Endodermal cell (in vitro differentiated cells): ENCODE results near the gene NLRP8. TPM values are rescaled to one million over a fixed set of nuclear protein-coding genes. Genes with fewer than 3 reads are reported as not detected.

Experiments used
- DNase-seq: peaks from one replicate; pipeline ENCODE4 v3.0.0-alpha.2; 2017
- H3K27ac ChIP-seq: 2 replicates; pipeline ENCODE4 v1.5.1; 2013; ENCODE audit warnings: mild to moderate bottlenecking, low read depth, low read length, moderate library complexity
- H3K27me3 ChIP-seq: 2 replicates; pipeline ENCODE4 v1.6.1; 2013; ENCODE audit warnings: mild to moderate bottlenecking, low read length, moderate library complexity; ENCODE audit not compliant: insufficient read depth, control insufficient read depth, poor library complexity, severe bottlenecking
- H3K36me3 ChIP-seq: 2 replicates; pipeline ENCODE4 v1.7.0; 2013; ENCODE audit warnings: mild to moderate bottlenecking, low read length, moderate library complexity; ENCODE audit not compliant: control insufficient read depth, insufficient read depth
- H3K4me1 ChIP-seq: one replicate; pipeline ENCODE4 v1.7.0; 2013; ENCODE audit warnings: low read length; ENCODE audit not compliant: control insufficient read depth, insufficient read depth
- H3K4me3 ChIP-seq: 2 replicates; pipeline ENCODE4 v1.5.1; 2013; ENCODE audit warnings: mild to moderate bottlenecking, low read length, moderate library complexity
- H3K9ac ChIP-seq: 2 replicates; pipeline ENCODE4 v1.6.1; 2013; ENCODE audit warnings: mild to moderate bottlenecking, low read length, moderate library complexity; ENCODE audit not compliant: poor library complexity, severe bottlenecking; ENCODE audit errors: extremely low read depth
- H3K9me3 ChIP-seq: 2 replicates; pipeline ENCODE4 v1.6.1; 2013; ENCODE audit warnings: mild to moderate bottlenecking, low read length, moderate library complexity; ENCODE audit not compliant: control insufficient read depth
- H3K27ac Mint-ChIP-seq: 2 replicates; pipeline ENCODE4 v1.8.0; 2020; ENCODE audit warnings: mixed read lengths
- H3K27me3 Mint-ChIP-seq: 2 replicates; pipeline ENCODE4 v1.8.0; 2021; ENCODE audit warnings: mild to moderate bottlenecking, mixed read lengths; ENCODE audit not compliant: insufficient read depth
- H3K36me3 Mint-ChIP-seq: 2 replicates; pipeline ENCODE4 v1.8.0; 2020; ENCODE audit warnings: low read depth, mixed read lengths
- H3K4me1 Mint-ChIP-seq: 2 replicates; pipeline ENCODE4 v1.8.0; 2020; ENCODE audit warnings: mixed read lengths
- H3K4me3 Mint-ChIP-seq: 2 replicates; pipeline ENCODE4 v1.8.0; 2020; ENCODE audit warnings: mild to moderate bottlenecking, moderate library complexity, mixed read lengths
- H3K9me3 Mint-ChIP-seq: 2 replicates; pipeline ENCODE4 v1.8.0; 2020; ENCODE audit warnings: mild to moderate bottlenecking, mixed read lengths
- CTCF ChIP-seq: fragments of 200-600 bp; sonication (generic); conservative IDR thresholded peaks from 2 replicates; pipeline ENCODE4 v1.5.0; 2021; ENCODE audit warnings: antibody characterized with exemption, mild to moderate bottlenecking
- WGBS, 2 experiments: methylation state at CpG; one replicate each; pipeline versions ENCODE4 v1.1.5 to v1.1.7; 2013; ENCODE audit warnings: missing lambda C conversion rate in 2 of 2, mixed read lengths in 1 of 2; ENCODE audit not compliant: insufficient coverage in 1 of 2, insufficient read length in 1 of 2; 5-methylcytosine and 5-hydroxymethylcytosine counted together
- total RNA-seq, 2 donors: library from RNA; stranded (reverse); fragmentation: NEBNext Ultra II Directional in 1 of 2; extraction: Animal tissue kit (Norgen Biotek cat#: 25700) in 1 of 2; gene quantifications; 2 replicates in 1 of 2; 3 replicates in 1 of 2; pipeline ENCODE4 v1.2.1, GENCODE V29; 2021

The NLRP8 gene
- total RNA-seq, 2 donors from 2014 or later, result not detected

GRCh38 chr19:55990831-55991230, 43.2 kb downstream of the NLRP8 start:
- no peak overlapping the region for H3K27ac ChIP-seq
- no peaks in the 10 kb centered on the region for H3K4me1 ChIP-seq
- peaks cover 2% of the 10 kb centered on the region for H3K27me3 Mint-ChIP-seq
- no peak overlapping the region for H3K4me3 ChIP-seq
- H3K9ac ChIP-seq, result no peak overlapping the region
- H3K27me3 ChIP-seq, result no peaks in the 10 kb centered on the region
- H3K9me3 ChIP-seq, result peaks cover 59% of the 10 kb centered on the region
- peaks cover 1% of the 10 kb centered on the region for H3K36me3 Mint-ChIP-seq
- TF ChIP-seq CTCF, result no peak
- no peaks in the 10 kb centered on the region for H3K4me1 Mint-ChIP-seq
- no peaks in the 10 kb centered on the region for H3K36me3 ChIP-seq
- DNase-seq, result no peak
- H3K4me3 Mint-ChIP-seq, result no peak overlapping the region
- WGBS, 2 experiments, result 74 to 75% methylated on average over 4 of the region's 5 CpGs
- H3K9me3 Mint-ChIP-seq, result peaks cover 86% of the 10 kb centered on the region
- no peak overlapping the region for H3K27ac Mint-ChIP-seq

- peaks cover 50% of the 10 kb centered on the region for H3K9me3 ChIP-seq
- 0 to 23% methylated on average over 1 of the region's 1 CpG for WGBS, 2 experiments
These were observed 45.9 kb downstream of the NLRP8 start for GRCh38 chr19:55993492-55993891.

GRCh38 chr19:56014765-56015164, 67.1 kb downstream of the NLRP8 start:
- H3K4me3 Mint-ChIP-seq, result no peak overlapping the region
- H3K4me1 Mint-ChIP-seq, result no peaks in the 10 kb centered on the region
- no peak for TF ChIP-seq CTCF
- H3K27me3 Mint-ChIP-seq, result no peaks in the 10 kb centered on the region
- Histone ChIP-seq H3K36me3 (no peaks in the 10 kb centered on the region), H3K9ac (no peak overlapping the region), H3K27ac (no peak overlapping the region), H3K27me3 (no peaks in the 10 kb centered on the region), H3K4me1 (no peaks in the 10 kb centered on the region), H3K9me3 (peaks cover 71% of the 10 kb centered on the region), H3K4me3 (no peak overlapping the region)
- no peaks in the 10 kb centered on the region for H3K36me3 Mint-ChIP-seq
- no peak overlapping the region for H3K27ac Mint-ChIP-seq
- 63 to 71% methylated on average over 1 of the region's 1 CpG for WGBS, 2 experiments
- no peak for DNase-seq
- peaks cover 91% of the 10 kb centered on the region for H3K9me3 Mint-ChIP-seq

More at GRCh38 chr19:55993492-55993891, 45.9 kb downstream of the NLRP8 start:
- no peak overlapping the region for H3K27ac ChIP-seq
- Mint-ChIP-seq H3K27ac (no peak overlapping the region), H3K36me3 (no peaks in the 10 kb centered on the region), H3K4me1 (no peaks in the 10 kb centered on the region), H3K9me3 (peaks cover 85% of the 10 kb centered on the region), H3K4me3 (no peak overlapping the region), H3K27me3 (no peaks in the 10 kb centered on the region)
- no peaks in the 10 kb centered on the region for H3K36me3 ChIP-seq
- no peak overlapping the region for H3K4me3 ChIP-seq
- H3K9ac ChIP-seq, result no peak overlapping the region
- no peak for TF ChIP-seq CTCF
- H3K27me3 ChIP-seq, result no peaks in the 10 kb centered on the region
- DNase-seq, result no peak
- no peaks in the 10 kb centered on the region for H3K4me1 ChIP-seq
